ENCODE data around the gene LDLRAD3. TPM values are rescaled to one million over a fixed set of nuclear protein-coding genes. Genes with fewer than 3 reads are reported as not detected.

The LDLRAD3 gene
- polyA plus RNA-seq, 1 of the 3 experiments (the other 2 are of a cell fraction): 10.6 TPM

GRCh38 chr11:36095716-36096115, 151.9 kb downstream of the LDLRAD3 start:
- Histone ChIP-seq H3K4me3 (ENCODE audit: low read depth in 2 of 2, low read length in 1 of 2) (no peak overlapping the region), H3F3A (replicated peaks; ENCODE audit: insufficient read depth) (no peaks in the 10 kb centered on the region), H3K27ac (ENCODE audit: low read depth in 2 of 2, low read length in 1 of 2) (no peak overlapping the region), H2AFZ (ENCODE audit: low read depth) (no peak overlapping the region), H3K4me1 (ENCODE audit: control insufficient read depth in 1 of 2, insufficient read depth in 2 of 2, low read depth in 1 of 2, low read length in 1 of 2) (peaks cover 4 to 6% of the 10 kb centered on the region in 2 experiments; a peak in 3 of 4 replicates), H3K27me3 (ENCODE audit: insufficient read depth) (no peaks in the 10 kb centered on the region), H3K9me3 (no peaks in the 10 kb centered on the region), H3K36me3 (replicated peaks in 1 of 2; ENCODE audit: control insufficient read depth in 1 of 2, insufficient read depth in 2 of 2, low read length in 1 of 2) (peaks cover 5 to 21% of the 10 kb centered on the region in 2 experiments), H3K9ac (no peak overlapping the region), H3K4me2 (no peak overlapping the region), H3K9me2 (no peaks in the 10 kb centered on the region), H4K20me1 (ENCODE audit: insufficient read depth) (no peaks in the 10 kb centered on the region), H3K79me2 (ENCODE audit: insufficient read depth) (no peaks in the 10 kb centered on the region)
- TF ChIP-seq RCOR1 (IDR thresholded peaks at IDR 0.05; ENCODE audit: low read length): no peak
- TF ChIP-seq ZBTB33 (IDR thresholded peaks at IDR 0.05; ENCODE audit: borderline replicate concordance, low read depth): no peak
- no peak for TF ChIP-seq EZH2phosphoT487 (IDR thresholded peaks at IDR 0.05; ENCODE audit: borderline replicate concordance, low read depth)
- TF ChIP-seq, protein P1, sequence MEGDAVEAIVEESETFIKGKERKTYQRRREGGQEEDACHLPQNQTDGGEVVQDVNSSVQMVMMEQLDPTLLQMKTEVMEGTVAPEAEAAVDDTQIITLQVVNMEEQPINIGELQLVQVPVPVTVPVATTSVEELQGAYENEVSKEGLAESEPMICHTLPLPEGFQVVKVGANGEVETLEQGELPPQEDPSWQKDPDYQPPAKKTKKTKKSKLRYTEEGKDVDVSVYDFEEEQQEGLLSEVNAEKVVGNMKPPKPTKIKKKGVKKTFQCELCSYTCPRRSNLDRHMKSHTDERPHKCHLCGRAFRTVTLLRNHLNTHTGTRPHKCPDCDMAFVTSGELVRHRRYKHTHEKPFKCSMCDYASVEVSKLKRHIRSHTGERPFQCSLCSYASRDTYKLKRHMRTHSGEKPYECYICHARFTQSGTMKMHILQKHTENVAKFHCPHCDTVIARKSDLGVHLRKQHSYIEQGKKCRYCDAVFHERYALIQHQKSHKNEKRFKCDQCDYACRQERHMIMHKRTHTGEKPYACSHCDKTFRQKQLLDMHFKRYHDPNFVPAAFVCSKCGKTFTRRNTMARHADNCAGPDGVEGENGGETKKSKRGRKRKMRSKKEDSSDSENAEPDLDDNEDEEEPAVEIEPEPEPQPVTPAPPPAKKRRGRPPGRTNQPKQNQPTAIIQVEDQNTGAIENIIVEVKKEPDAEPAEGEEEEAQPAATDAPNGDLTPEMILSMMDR (IDR thresholded peaks at IDR 0.05): no peak
- no peak for TF ChIP-seq MEF2A (IDR thresholded peaks at IDR 0.05; ENCODE audit: borderline replicate concordance, low read depth)
- TF ChIP-seq NFIC (IDR thresholded peaks at IDR 0.05; ENCODE audit: borderline replicate concordance): no peak
- no peak for TF ChIP-seq SIN3A (IDR thresholded peaks at IDR 0.05; ENCODE audit: borderline replicate concordance, low read depth, low read length)
- TF ChIP-seq NRF1 (IDR thresholded peaks at IDR 0.05; ENCODE audit: low read depth, low read length): no peak
- TF ChIP-seq ELF1 (IDR thresholded peaks at IDR 0.05): no peak
- WGBS (ENCODE audit: low lambda C conversion rate): 98% methylated on average over 8 of the region's 8 CpGs
- no peak for DNase-seq
- CTCF ChIA-PET: interaction anchor here (0.8 to 2.4 kb wide), 4 partner anchors 10 to 476 kb away, joined by 3 to 7 read pairs (median 4); no protein-coding TSS in a partner anchor
- POLR2A ChIA-PET: no interaction called here

DNA sequence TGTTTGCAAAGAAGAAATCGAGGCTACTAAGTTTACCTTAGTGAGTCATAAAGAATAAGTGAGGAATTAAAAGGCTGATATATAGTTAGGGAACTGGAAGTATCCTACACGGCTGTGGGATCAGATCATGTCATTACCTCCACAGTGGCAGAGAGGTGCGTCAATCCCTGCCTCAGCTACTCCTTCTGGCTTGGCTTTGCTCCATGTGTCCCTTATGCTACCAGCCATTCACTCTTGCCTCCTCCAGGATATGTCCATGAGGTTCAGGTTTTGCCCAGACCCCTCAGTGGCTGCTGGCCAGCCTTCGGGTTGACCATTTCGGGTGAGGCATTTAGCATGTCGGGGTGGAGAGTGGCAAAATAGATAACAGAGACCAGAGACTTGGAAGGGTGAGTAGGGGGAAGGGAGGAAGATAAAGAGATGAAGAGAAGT, 153.4 kb downstream of the LDLRAD3 start:
- CTCF ChIA-PET: interaction anchor here (0.8 to 2.4 kb wide), 2 partner anchors 9 to 12 kb away, joined by 3 to 7 read pairs; no protein-coding TSS in a partner anchor
- TF ChIP-seq TCF12 (IDR thresholded peaks at IDR 0.05) (no peak), POLR2AphosphoS5 (IDR thresholded peaks at IDR 0.05; ENCODE audit: low read depth, low read length) (no peak), ELF1 (IDR thresholded peaks at IDR 0.05) (no peak), TAF1 (IDR thresholded peaks at IDR 0.05; ENCODE audit: borderline replicate concordance, low read depth, low read length) (no peak), SIN3A (IDR thresholded peaks at IDR 0.05; ENCODE audit: borderline replicate concordance, low read depth, low read length) (no peak), YY1 (IDR thresholded peaks at IDR 0.05; ENCODE audit: low read depth) (no peak), JUND (IDR thresholded peaks at IDR 0.05) (no peak), GABPA (IDR thresholded peaks at IDR 0.05; ENCODE audit: low read depth) (no peak), TEAD4 (IDR thresholded peaks at IDR 0.05; ENCODE audit: borderline replicate concordance, insufficient read depth) (no peak), USF2 (IDR thresholded peaks at IDR 0.05; ENCODE audit: borderline replicate concordance, low read depth, low read length) (no peak), USF1 (IDR thresholded peaks at IDR 0.05; ENCODE audit: borderline replicate concordance, low read depth) (no peak), EZH2phosphoT487 (IDR thresholded peaks at IDR 0.05; ENCODE audit: borderline replicate concordance, low read depth) (no peak)
- TF ChIP-seq, protein P2, sequence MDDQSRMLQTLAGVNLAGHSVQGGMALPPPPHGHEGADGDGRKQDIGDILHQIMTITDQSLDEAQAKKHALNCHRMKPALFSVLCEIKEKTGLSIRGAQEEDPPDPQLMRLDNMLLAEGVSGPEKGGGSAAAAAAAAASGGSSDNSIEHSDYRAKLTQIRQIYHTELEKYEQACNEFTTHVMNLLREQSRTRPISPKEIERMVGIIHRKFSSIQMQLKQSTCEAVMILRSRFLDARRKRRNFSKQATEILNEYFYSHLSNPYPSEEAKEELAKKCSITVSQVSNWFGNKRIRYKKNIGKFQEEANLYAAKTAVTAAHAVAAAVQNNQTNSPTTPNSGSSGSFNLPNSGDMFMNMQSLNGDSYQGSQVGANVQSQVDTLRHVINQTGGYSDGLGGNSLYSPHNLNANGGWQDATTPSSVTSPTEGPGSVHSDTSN (IDR thresholded peaks at IDR 0.05): no peak
- TF ChIP-seq, protein P1 (IDR thresholded peaks at IDR 0.05): no peak

More for the DNA sequence above, 153.4 kb downstream of the LDLRAD3 start:
- no peak overlapping the region for H3K4me2 ChIP-seq
- POLR2A ChIA-PET: no interaction called here
- no peak overlapping the region for H3K9ac ChIP-seq
- 93% methylated on average over 6 of the region's 6 CpGs for WGBS (ENCODE audit: low lambda C conversion rate)
- H2AFZ ChIP-seq (ENCODE audit: low read depth): no peak overlapping the region
- no peak overlapping the region for H3K4me3 ChIP-seq (ENCODE audit: low read depth in 2 of 2, low read length in 1 of 2)
- no peaks in the 10 kb centered on the region for H3K27me3 ChIP-seq (ENCODE audit: insufficient read depth)
- peaks cover 5 to 19% of the 10 kb centered on the region in 2 experiments for H3K36me3 ChIP-seq (replicated peaks in 1 of 2; ENCODE audit: control insufficient read depth in 1 of 2, insufficient read depth in 2 of 2, low read length in 1 of 2)
- no peaks in the 10 kb centered on the region for H3K9me3 ChIP-seq
- H3K79me2 ChIP-seq (ENCODE audit: insufficient read depth): no peaks in the 10 kb centered on the region
- DNase-seq: no peak
- no peaks in the 10 kb centered on the region for H3K9me2 ChIP-seq
- peaks cover 0 to 4% of the 10 kb centered on the region in 2 experiments; a peak in 2 of 4 replicates for H3K4me1 ChIP-seq (ENCODE audit: control insufficient read depth in 1 of 2, insufficient read depth in 2 of 2, low read depth in 1 of 2, low read length in 1 of 2)
- no peak overlapping the region for H3K27ac ChIP-seq (ENCODE audit: low read depth in 2 of 2, low read length in 1 of 2)
- no peaks in the 10 kb centered on the region for H4K20me1 ChIP-seq (ENCODE audit: insufficient read depth)
- no peaks in the 10 kb centered on the region for H3F3A ChIP-seq (replicated peaks; ENCODE audit: insufficient read depth)

All from SK-N-SH (cell line).